LNCaP clone FGC (cell line): ENCODE data around the gene CEACAM21.

Experiments used
- DNase-seq: peaks from one replicate; pipeline ENCODE4 v3.0.0-alpha.2; 2011; ENCODE audit warnings: low read depth
- H3K4me3 ChIP-seq: 2 replicates; pipeline ENCODE4 v1.5.1; 2011; ENCODE audit warnings: mild to moderate bottlenecking, low read depth, low read length, control low read depth
- CTCF ChIP-seq: IDR thresholded peaks from 2 replicates; pipeline ENCODE4 v1.5.1; 2012; ENCODE audit warnings: mild to moderate bottlenecking; ENCODE audit not compliant: control insufficient read depth, insufficient read depth; ENCODE audit errors: extremely low read depth

CEACAM21 gene

GRCh38 chr19:41615207-41615606 lies 39.2 kb downstream of the CEACAM21 start:
- DNase-seq: no peak
- no peak for TF ChIP-seq CTCF
- no peak overlapping the region for H3K4me3 ChIP-seq

GRCh38 chr19:41616792-41617621 lies 41.0 kb downstream of the CEACAM21 start:
- no peak overlapping the region for H3K4me3 ChIP-seq
- DNase-seq: no peak
- no peak for TF ChIP-seq CTCF

- no peak overlapping the region for H3K4me3 ChIP-seq
- TF ChIP-seq CTCF: no peak
- no peak for DNase-seq
Observed at GRCh38 chr19:41617941-41618730, 42.2 kb downstream of the CEACAM21 start.

- no peak for DNase-seq
- no peak for TF ChIP-seq CTCF
- no peak overlapping the region for H3K4me3 ChIP-seq
Observed at GRCh38 chr19:41619018-41619556, 43.1 kb downstream of the CEACAM21 start.

GRCh38 chr19:41620171-41620570 lies 44.2 kb downstream of the CEACAM21 start:
- H3K4me3 ChIP-seq: no peak overlapping the region
- no peak for DNase-seq
- no peak for TF ChIP-seq CTCF

- no peak for TF ChIP-seq CTCF
- DNase-seq: no peak
- no peak overlapping the region for H3K4me3 ChIP-seq
Observed at GRCh38 chr19:41621226-41621625, 45.3 kb downstream of the CEACAM21 start.
